Kidney (tissue), 14 donors: ENCODE results near the gene SLC41A3. TPM values are rescaled to one million over a fixed set of nuclear protein-coding genes. Genes with fewer than 3 reads are reported as not detected.

ENCODE experiments used
- DNase-seq, 5 donors: peaks; one replicate each; pipeline ENCODE4 v3.0.0-alpha.2; 2013 to 2020
- FAIRE-seq: peaks from 2 replicates; lab custom pipeline; 2012; peaks lifted over from hg19 to GRCh38; lab: Jason Lieb, UNC
- H3K27ac ChIP-seq, 2 donors: one replicate each; pipeline ENCODE4 v1.7.0; 2013; ENCODE audit warnings: low read depth in 2 of 2, low read length in 2 of 2, inconsistent platforms in 1 of 2
- H3K27me3 ChIP-seq: one replicate; pipeline ENCODE4 v1.7.1; 2013; ENCODE audit warnings: low read length, inconsistent platforms; ENCODE audit not compliant: control insufficient read depth, insufficient read depth
- H3K36me3 ChIP-seq, 3 donors: one replicate each; pipeline versions ENCODE4 v1.7.0 to v1.7.1; 2013; ENCODE audit warnings: low read length in 3 of 3, control low read depth in 1 of 3, inconsistent platforms in 1 of 3; ENCODE audit not compliant: insufficient read depth in 3 of 3, control insufficient read depth in 2 of 3
- H3K4me1 ChIP-seq, 3 donors: one replicate each; pipeline versions ENCODE4 v1.7.0 to v1.7.1; 2013; ENCODE audit warnings: low read length in 3 of 3, inconsistent platforms in 1 of 3, low read depth in 1 of 3; ENCODE audit not compliant: control insufficient read depth in 2 of 3, insufficient read depth in 2 of 3
- H3K4me3 ChIP-seq, 3 donors: one replicate each; pipeline versions ENCODE4 v1.7.0 to v1.8.1; 2013; ENCODE audit warnings: low read length in 3 of 3, control low read depth in 1 of 3, inconsistent platforms in 1 of 3
- H3K9ac ChIP-seq, 3 donors: one replicate each; pipeline versions ENCODE4 v1.7.0 to v1.7.1; 2013; ENCODE audit warnings: low read length in 3 of 3, control low read depth in 1 of 3, inconsistent platforms in 1 of 3
- H3K9me3 ChIP-seq, 3 donors: one replicate each; pipeline versions ENCODE4 v1.7.0 to v1.7.1; 2013; ENCODE audit warnings: low read length in 3 of 3, control low read depth in 1 of 3, inconsistent platforms in 1 of 3; ENCODE audit not compliant: control insufficient read depth in 2 of 3, insufficient read depth in 1 of 3
- intact Hi-C: fragments of 100-400 bp; cut with DNase I; formaldehyde crosslinking; loops from one replicate; pipeline ENCODE4 v1.11.1; 2022
- polyA plus RNA-seq: library from polyadenylated mRNA; stranded (reverse); fragments of 350-450 nt; fragmentation: Illumina TruSeq; extraction: RNeasy Lipid Tissue Mini Kit (QIAGEN cat#74804); gene quantifications from one replicate; pipeline ENCODE4 v1.2.3, GENCODE V29; 2014; ENCODE audit warnings: low read depth, low replicate concordance; ENCODE audit not compliant: insufficient read depth
- total RNA-seq: library from RNA; stranded (reverse); fragmentation: NEBNext Ultra II Directional; extraction: Animal tissue kit (Norgen Biotek cat#: 25700); gene quantifications from one replicate; pipeline ENCODE4 v1.2.1, GENCODE V29; 2021
- TF ChIP-seq, protein P1 (sequence below): IDR thresholded peaks from 3 replicates; pipeline ENCODE4 v1.5.1; 2012; ENCODE audit warnings: mild to moderate bottlenecking, moderate library complexity, borderline replicate concordance; ENCODE audit not compliant: insufficient read depth; ENCODE audit errors: extremely low read depth
- donor health status: control.
- donor health status: control.
- donor health status: control.
- donor health status: control.
- donor health status: control.
- donor health status: DM: yes; HTN: yes; CAD: no.
- donor health status: Normal renal cell carcinoma (clear cell type).

Gene SLC41A3
- total and polyA plus RNA-seq, 2 donors from 2014 or later, result 31.6 to 74.3 TPM

DNA sequence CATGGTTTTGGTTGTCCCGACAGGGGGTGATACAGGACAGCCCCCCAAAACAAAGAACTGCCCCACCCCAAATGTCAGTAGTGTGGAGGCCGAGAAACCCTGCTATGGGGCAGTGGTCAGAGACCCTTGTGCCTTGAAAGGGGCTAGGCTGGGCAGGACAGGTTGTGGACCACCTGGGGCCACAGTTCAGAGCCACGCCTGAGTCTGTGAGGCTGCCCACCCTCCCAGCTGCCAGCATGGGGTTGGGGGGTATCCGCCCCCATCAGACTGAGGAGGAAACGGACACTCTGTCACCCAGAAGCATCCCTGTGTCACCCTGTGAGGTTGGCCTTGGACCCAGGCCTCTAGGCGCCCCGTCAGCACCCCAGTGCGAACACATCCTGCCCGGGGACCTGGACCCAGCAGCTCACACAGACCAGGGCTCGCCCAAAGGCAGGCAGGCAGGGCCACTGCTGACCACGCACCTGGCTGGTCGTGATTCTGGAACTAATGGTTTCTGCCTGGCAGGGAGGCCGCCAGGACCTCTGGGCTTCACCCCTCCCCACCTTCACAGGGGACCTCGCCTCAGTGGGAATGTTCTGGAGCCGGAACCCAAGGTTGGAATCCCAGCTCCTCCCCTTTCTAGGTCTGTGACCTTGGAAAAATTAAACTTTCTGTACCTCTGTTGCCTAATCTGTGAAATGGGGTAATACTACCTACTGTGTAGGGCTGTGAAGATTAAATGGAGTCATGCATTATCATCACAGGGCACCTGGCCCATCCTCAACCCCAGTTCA lies 1.4 kb downstream of the SLC41A3 start:
- peak in 1 of 5 donors; percentile 60 for DNase-seq
- peak overlapping the region in 1 of 3 donors; percentile 64 for H3K4me3 ChIP-seq
- no peak overlapping the region for H3K27ac ChIP-seq

DNA sequence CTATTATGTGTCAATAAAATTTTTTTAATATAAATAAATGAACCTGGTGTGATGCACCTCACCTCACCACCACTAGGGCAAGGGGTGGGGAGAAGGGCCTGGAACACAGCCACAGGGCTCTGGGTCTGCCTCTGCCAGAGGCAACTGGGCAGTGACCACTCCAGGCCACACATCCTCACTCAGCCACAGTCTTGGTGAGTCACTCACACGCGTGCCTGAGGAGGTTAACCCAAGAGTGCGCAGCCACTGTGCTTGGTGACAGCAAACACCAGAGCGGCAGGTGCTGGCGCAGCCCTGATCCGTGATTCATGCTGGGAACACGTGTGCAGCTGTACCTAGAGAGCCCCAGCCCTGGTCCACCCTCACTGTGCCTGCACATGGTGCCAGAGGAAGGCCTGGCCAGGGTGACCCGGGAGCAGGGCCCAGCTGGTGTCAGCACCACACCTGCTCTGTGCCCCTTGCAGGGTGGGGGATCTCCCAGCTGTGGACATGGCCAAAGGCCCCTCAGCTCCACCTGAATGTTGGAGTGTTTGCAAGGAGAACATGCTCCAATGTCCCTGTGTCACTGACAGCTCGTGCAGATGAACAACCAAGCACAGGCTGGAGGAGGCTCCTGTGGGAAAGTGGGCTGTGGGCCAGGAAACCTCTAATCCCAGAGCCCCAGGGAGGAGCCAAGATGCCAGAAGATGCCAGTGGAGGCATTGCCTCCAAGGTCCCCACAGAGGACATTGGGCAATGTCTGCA lies 2.1 kb downstream of the SLC41A3 start:
- FAIRE-seq (no peak), DNase-seq (peak in 1 of 5 donors; percentile 91)
- Histone ChIP-seq H3K9ac (no peak overlapping the region), H3K27me3 (no peaks in the 10 kb centered on the region), H3K4me3 (no peak overlapping the region), H3K36me3 (no peaks in the 10 kb centered on the region), H3K27ac (no peak overlapping the region), H3K9me3 (no peaks in the 10 kb centered on the region), H3K4me1 (peaks cover 0 to 3% (median 2%) of the 10 kb centered on the region in 3 donors)
- intact Hi-C loops, result no loop called here
- TF ChIP-seq, protein P1, sequence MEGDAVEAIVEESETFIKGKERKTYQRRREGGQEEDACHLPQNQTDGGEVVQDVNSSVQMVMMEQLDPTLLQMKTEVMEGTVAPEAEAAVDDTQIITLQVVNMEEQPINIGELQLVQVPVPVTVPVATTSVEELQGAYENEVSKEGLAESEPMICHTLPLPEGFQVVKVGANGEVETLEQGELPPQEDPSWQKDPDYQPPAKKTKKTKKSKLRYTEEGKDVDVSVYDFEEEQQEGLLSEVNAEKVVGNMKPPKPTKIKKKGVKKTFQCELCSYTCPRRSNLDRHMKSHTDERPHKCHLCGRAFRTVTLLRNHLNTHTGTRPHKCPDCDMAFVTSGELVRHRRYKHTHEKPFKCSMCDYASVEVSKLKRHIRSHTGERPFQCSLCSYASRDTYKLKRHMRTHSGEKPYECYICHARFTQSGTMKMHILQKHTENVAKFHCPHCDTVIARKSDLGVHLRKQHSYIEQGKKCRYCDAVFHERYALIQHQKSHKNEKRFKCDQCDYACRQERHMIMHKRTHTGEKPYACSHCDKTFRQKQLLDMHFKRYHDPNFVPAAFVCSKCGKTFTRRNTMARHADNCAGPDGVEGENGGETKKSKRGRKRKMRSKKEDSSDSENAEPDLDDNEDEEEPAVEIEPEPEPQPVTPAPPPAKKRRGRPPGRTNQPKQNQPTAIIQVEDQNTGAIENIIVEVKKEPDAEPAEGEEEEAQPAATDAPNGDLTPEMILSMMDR, result peak; percentile 4

More for the DNA sequence above, 1.4 kb downstream of the SLC41A3 start:
- FAIRE-seq, result no peak
- H3K9me3 ChIP-seq, result no peaks in the 10 kb centered on the region
- peaks cover 0 to 3% (median 2%) of the 10 kb centered on the region in 3 donors for H3K4me1 ChIP-seq
- H3K27me3 ChIP-seq, result no peaks in the 10 kb centered on the region
- TF ChIP-seq, protein P1, result no peak
- intact Hi-C loops, result no loop called here
- H3K9ac ChIP-seq, result peak overlapping the region in 1 of 3 donors; percentile 69
- no peaks in the 10 kb centered on the region for H3K36me3 ChIP-seq

DNA sequence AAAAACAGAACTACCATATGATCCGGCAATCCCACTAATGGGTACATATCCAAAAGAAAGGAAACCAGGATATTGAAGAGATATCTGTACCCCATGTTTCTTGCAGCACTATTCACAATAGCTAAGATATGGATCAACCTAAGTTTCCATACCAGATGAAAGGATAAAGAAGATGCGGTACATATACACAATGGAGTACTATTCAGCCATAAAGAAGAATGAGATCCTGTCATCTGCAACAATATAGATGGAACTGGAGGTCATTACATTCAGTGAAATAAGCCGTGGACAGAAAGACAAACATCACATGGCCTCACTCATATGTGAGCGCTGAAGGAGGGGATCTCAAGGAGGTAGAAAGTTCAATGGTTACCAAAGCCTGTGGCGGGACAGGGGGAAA lies 3.0 kb downstream of the SLC41A3 start:
- Histone ChIP-seq H3K36me3 (no peaks in the 10 kb centered on the region), H3K4me1 (peaks cover 0 to 3% (median 2%) of the 10 kb centered on the region in 3 donors), H3K27ac (no peak overlapping the region), H3K9ac (no peak overlapping the region), H3K4me3 (no peak overlapping the region), H3K9me3 (no peaks in the 10 kb centered on the region), H3K27me3 (no peaks in the 10 kb centered on the region)
- FAIRE-seq, result no peak
- intact Hi-C loops, result no loop called here
- TF ChIP-seq, protein P1, result no peak
- DNase-seq, result no peak
